HG03432 (cell line): ENCODE measurements around the gene OR51E2.
"Not testable (repeated sequence)": the region's sequence is repeated elsewhere in the genome, so short reads cannot be mapped to it uniquely, and the experiment has no call there.

ENCODE experiments used
- ATAC-seq: cut with Tn5 transposase; IDR thresholded peaks from one replicate; pipeline ENCODE4 v1.9.1; 2021; ENCODE audit warnings: mild to moderate bottlenecking, moderate library complexity; ENCODE audit not compliant: unreplicated experiment

OR51E2 gene, protein sequence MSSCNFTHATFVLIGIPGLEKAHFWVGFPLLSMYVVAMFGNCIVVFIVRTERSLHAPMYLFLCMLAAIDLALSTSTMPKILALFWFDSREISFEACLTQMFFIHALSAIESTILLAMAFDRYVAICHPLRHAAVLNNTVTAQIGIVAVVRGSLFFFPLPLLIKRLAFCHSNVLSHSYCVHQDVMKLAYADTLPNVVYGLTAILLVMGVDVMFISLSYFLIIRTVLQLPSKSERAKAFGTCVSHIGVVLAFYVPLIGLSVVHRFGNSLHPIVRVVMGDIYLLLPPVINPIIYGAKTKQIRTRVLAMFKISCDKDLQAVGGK

DNA sequence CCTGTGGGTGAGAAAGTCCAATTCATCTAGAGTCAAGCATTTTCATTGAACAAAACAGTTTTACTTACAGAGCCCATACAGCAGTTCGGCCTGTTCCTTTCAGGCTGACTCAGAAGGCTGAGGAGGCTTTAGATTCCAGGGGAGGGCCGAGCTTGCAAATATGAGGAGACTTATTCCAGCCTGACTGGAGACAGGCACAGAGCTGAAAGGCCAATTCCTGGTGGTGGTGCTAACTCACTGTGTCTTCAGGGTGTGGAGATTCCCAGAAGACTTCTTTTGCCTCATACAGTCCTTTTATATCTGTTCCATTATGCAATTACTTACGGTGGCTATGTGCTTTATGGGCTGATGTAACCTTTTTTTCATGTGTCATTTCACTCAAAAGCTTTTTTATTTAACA lies at the start of gene OR51E2:
TSS of gene OR51E2 (minus strand) at position 269 of the 400 bp plus-strand sequence. CDS start 15,142 bp downstream, outside the sequence.
- no peak for ATAC-seq

DNA sequence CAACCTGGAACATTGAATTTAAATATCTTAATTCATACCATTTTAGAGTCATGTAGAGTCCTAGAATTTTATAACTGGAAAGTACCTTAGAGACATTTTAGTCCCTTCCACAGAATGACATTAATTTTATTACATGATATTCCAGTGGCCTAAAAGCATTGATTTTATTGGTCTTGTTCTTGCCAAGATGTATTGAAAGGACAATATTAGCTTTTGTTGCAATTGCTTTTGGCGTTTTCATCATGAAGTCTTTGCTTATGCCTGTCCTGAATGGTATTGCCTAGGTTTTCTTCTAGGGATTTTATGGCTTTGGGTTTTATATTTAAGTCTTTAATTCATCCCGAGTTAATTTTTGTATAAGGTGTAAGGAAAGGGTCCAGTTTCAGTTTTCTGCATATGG lies 43.1 kb upstream of the OR51E2 start:
- no peak for ATAC-seq

GRCh38 chr11:4727171-4727570 lies 29.5 kb upstream of the OR51E2 start:
- no peak for ATAC-seq

GRCh38 chr11:4722616-4723534 lies 25.2 kb upstream of the OR51E2 start:
- not testable (repeated sequence) for ATAC-seq

DNA sequence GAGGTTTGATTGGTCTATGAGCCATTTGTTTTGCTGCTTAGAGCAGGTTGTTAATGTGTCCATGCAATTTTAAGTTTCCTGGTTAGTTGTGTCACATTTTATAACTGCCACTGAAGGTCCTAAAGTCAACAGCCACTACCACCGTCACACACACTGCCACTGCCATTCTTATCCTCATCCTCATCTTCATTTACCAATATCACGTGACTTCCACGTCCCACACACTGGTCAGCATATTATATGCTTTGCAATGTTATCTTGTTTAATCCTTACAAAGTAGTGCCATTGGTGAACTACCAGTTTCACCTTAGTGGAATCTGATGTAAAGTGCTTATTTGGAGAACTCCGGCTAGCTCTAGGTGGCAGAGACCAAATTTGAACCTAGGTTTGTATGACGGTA lies 16.6 kb upstream of the OR51E2 start:
- ATAC-seq: no peak

DNA sequence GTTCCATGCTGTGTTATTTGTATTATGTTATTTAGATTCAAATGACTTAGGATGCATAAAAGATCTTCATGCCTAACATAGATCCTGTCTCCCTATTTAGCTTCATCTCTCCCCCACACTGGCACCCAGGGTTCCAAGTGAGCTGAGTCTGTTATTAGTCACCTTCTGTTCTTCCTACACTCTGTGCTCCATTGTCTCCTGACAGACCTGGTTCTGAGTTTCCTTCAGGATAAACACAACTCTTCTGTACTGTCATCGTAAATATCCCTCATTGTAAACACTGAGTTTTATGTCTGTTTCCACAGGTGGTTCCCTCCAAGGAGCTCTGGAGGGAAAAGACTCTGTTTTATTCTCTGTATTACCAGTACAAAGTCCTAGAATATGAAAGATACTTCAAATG lies 15.6 kb upstream of the OR51E2 start:
- no peak for ATAC-seq

DNA sequence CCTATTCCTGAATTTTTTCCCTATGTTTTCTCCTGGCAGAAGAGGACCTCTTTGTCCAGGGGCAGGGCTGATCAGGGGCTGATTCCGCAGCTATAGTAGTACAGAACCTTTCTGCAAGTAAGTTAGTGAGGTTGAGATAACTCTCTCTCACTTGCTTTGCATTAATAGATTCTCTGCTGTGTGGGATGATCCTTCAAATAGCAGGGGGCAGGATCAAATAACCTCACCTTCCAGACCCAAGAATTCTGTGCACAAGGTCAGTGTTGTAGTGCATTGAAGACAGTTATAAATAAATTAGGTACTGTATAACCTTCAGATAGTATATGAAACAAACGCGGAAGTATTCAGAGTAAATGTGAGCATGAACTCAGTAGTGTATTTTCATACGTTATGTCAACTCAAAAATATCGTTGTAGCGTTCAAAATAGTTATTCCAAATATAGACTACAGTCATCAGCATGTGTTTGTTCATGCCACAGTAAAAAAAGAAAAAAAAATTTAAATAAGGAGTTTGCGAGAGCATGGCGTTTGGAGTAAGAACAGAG lies 7.2 kb upstream of the OR51E2 start:
- no peak for ATAC-seq

DNA sequence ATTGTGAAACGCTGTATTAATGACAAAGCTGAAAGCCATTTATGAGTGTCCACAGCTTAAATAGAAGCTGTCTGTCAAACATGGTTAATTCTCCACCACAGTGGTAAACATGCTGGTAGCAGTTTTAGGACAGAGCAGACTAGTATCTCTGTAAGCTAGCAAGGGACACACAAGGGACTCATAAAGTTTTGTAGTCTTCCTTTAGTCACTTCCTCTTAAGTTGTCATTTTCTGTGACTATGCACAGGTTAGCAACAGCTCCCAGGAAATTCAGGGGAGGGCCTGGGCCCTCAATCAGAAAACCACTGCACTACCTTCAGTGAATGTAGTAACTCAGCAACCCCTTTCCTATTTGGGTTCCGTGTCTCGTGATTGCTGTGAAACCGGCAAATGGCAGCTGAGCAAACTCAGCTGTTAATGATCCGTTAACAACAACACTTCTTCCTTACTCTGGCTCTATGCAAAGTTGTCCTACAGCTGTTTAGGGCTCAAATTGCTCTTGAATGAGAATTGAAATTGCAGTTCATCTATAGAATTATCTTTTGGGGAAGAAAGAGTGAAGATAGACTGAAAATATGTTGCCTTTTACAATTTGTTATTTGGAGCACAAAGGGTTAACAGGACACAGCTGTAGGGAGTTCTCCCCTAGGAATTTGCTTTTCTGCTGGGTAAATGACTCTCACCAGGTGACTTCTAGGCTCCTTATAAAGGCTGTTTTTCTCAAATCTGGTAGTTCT lies 6.6 kb upstream of the OR51E2 start, which contains the start of gene MMP26:
TSS of gene MMP26 (plus strand) at position 731 of the 736 bp plus-strand sequence.
- ATAC-seq: peak; percentile 40

- ATAC-seq: no peak
These were observed 2.8 kb upstream of the OR51E2 start for GRCh38 chr11:4700436-4700820.

GRCh38 chr11:4699697-4700435 lies 2.2 kb upstream of the OR51E2 start:
- ATAC-seq: peak; percentile 93

- ATAC-seq: no peak
These were observed 2.2 kb downstream of the OR51E2 start for GRCh38 chr11:4695442-4695841.

GRCh38 chr11:4684631-4685285 lies 12.9 kb downstream of the OR51E2 start:
- ATAC-seq: no peak

- no peak for ATAC-seq
These were observed 14.8 kb downstream of the OR51E2 start for GRCh38 chr11:4682623-4683419.

GRCh38 chr11:4680341-4680740 lies 17.3 kb downstream of the OR51E2 start:
- ATAC-seq: no peak

- no peak for ATAC-seq
These were observed 19.7 kb downstream of the OR51E2 start for GRCh38 chr11:4677948-4678347.

GRCh38 chr11:4673781-4674180 lies 23.9 kb downstream of the OR51E2 start:
- ATAC-seq: no peak

- ATAC-seq: no peak
These were observed 25.2 kb downstream of the OR51E2 start for GRCh38 chr11:4672470-4672869.

DNA sequence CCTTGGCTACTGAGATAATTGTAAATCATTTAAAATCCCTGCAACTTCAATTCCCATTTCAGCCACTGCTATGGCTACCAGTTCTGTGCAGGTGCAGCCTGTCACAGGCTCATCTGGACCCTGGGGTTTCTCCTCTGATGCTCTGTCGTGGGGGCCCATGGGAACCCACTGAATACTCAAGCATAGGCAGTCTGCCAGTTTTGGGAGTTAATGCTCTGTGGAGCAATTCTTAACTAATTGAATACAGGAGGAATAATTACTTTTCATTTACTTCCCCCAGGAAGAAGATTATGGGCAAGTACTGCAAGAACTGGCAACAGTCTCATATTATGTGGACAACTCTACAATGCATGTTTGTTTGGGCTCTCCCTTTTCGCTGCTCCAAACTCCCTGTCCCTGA lies 25.9 kb downstream of the OR51E2 start:
- no peak for ATAC-seq

- no peak for ATAC-seq
These were observed 32.2 kb downstream of the OR51E2 start for GRCh38 chr11:4665424-4665823.
